NCI-H1436 treated with DMSO at 0.1 percent for 48 hours (cell line): Measurements from ENCODE around the gene CARNS1.
"Not testable (repeated sequence)": the region's sequence is repeated elsewhere in the genome, so short reads cannot be mapped to it uniquely, and the experiment has no call there.

Experiments
- DNase-seq: peaks from one replicate; lab custom pipeline; 2025; lab: John Stamatoyannopoulos, UW

The CARNS1 gene

GRCh38 chr11:67465530-67465929, 50.1 kb downstream of the CARNS1 start:
- DNase-seq: not testable (repeated sequence)

- no peak for DNase-seq
These were observed 50.9 kb downstream of the CARNS1 start for GRCh38 chr11:67466367-67466766.

- no peak for DNase-seq
These were observed 51.7 kb downstream of the CARNS1 start for GRCh38 chr11:67466962-67467771.

- DNase-seq: no peak
These were observed 52.6 kb downstream of the CARNS1 start for GRCh38 chr11:67468056-67468455.

- DNase-seq: no peak
These were observed 52.9 kb downstream of the CARNS1 start for GRCh38 chr11:67468456-67468758.

GRCh38 chr11:67468759-67469507, 53.5 kb downstream of the CARNS1 start, which contains the start of gene TMEM134:
TMEM134 (minus strand) TSS chr11:67469251; CDS start chr11:67469192, 59 bp downstream.
- peak; percentile 35 for DNase-seq

GRCh38 chr11:67469508-67469811, 54.0 kb downstream of the CARNS1 start:
- DNase-seq: no peak

GRCh38 chr11:67470337-67471002, 55.0 kb downstream of the CARNS1 start:
- DNase-seq: no peak

- no peak for DNase-seq
These were observed 57.4 kb downstream of the CARNS1 start for GRCh38 chr11:67472882-67473281.
